ENCODE data around the gene PTCH2. TPM values are rescaled to one million over a fixed set of nuclear protein-coding genes. Genes with fewer than 3 reads are reported as not detected.

PTCH2 gene
- total and polyA plus RNA-seq, 2 of the 13 experiments (the other 11 are each of a cell fraction or from before 2014, with no cell fraction given): 0.60 to 1.5 TPM

- TF ChIP-seq ATF7-NPFF (CRISPR knock-in tag; IDR thresholded peaks at IDR 0.05; ENCODE audit: low read depth) (no peak), ZNF275 (CRISPR knock-in tag; IDR thresholded peaks at IDR 0.05; ENCODE audit: borderline replicate concordance) (0 out of 2 replicates have a peak, but pooled peaks have one; percentile 64), ZBTB7B (CRISPR knock-in tag; IDR thresholded peaks at IDR 0.05) (no peak), ZNF713 (CRISPR knock-in tag; IDR thresholded peaks at IDR 0.05) (no peak), ARID2 (CRISPR knock-in tag; IDR thresholded peaks at IDR 0.05; ENCODE audit: borderline replicate concordance) (no peak), KDM3A (CRISPR knock-in tag; IDR thresholded peaks at IDR 0.05; ENCODE audit: low read depth) (no peak), ERF (CRISPR knock-in tag; IDR thresholded peaks at IDR 0.05) (no peak), ZNF619 (CRISPR knock-in tag; IDR thresholded peaks at IDR 0.05) (0 out of 2 replicates have a peak, but pooled peaks have one; percentile 12), ZNF224 (CRISPR knock-in tag; IDR thresholded peaks at IDR 0.05) (no peak), ZNF512 (CRISPR knock-in tag; IDR thresholded peaks at IDR 0.05) (no peak), ZNF788 (CRISPR knock-in tag; IDR thresholded peaks at IDR 0.05; ENCODE audit: borderline replicate concordance) (no peak; the same call in 1 of the 2 replicates), ZNF160 (CRISPR knock-in tag; IDR thresholded peaks at IDR 0.05) (0 out of 2 replicates have a peak, but pooled peaks have one; percentile 18), KLF13 (CRISPR knock-in tag; IDR thresholded peaks at IDR 0.05) (peak; percentile 66; the same call in 1 of the 2 replicates), SOX6 (IDR thresholded peaks at IDR 0.05) (no peak), SOX6 (CRISPR knock-in tag; IDR thresholded peaks at IDR 0.05) (no peak), GATA4 (IDR thresholded peaks at IDR 0.05; ENCODE audit: borderline replicate concordance, low read depth) (no peak), REL (CRISPR knock-in tag; conservative IDR thresholded peaks at IDR 0.05) (no peak; the same call in 1 of the 2 replicates), MED1 (CRISPR knock-in tag; IDR thresholded peaks at IDR 0.05) (no peak), ZNF30 (CRISPR knock-in tag; IDR thresholded peaks at IDR 0.05) (no peak)
- TF ChIP-seq, protein P1, sequence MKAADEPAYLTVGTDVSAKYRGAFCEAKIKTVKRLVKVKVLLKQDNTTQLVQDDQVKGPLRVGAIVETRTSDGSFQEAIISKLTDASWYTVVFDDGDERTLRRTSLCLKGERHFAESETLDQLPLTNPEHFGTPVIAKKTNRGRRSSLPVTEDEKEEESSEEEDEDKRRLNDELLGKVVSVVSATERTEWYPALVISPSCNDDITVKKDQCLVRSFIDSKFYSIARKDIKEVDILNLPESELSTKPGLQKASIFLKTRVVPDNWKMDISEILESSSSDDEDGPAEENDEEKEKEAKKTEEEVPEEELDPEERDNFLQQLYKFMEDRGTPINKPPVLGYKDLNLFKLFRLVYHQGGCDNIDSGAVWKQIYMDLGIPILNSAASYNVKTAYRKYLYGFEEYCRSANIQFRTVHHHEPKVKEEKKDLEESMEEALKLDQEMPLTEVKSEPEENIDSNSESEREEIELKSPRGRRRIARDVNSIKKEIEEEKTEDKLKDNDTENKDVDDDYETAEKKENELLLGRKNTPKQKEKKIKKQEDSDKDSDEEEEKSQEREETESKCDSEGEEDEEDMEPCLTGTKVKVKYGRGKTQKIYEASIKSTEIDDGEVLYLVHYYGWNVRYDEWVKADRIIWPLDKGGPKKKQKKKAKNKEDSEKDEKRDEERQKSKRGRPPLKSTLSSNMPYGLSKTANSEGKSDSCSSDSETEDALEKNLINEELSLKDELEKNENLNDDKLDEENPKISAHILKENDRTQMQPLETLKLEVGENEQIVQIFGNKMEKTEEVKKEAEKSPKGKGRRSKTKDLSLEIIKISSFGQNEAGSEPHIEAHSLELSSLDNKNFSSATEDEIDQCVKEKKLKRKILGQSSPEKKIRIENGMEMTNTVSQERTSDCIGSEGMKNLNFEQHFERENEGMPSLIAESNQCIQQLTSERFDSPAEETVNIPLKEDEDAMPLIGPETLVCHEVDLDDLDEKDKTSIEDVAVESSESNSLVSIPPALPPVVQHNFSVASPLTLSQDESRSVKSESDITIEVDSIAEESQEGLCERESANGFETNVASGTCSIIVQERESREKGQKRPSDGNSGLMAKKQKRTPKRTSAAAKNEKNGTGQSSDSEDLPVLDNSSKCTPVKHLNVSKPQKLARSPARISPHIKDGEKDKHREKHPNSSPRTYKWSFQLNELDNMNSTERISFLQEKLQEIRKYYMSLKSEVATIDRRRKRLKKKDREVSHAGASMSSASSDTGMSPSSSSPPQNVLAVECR (CRISPR knock-in tag; IDR thresholded peaks at IDR 0.05; ENCODE audit: borderline replicate concordance): peak; percentile 57; the same call in 1 of the 2 replicates
These were observed 22.5 kb downstream of the PTCH2 start (continued) for GRCh38 chr1:44820328-44821239.

All from HepG2 (cell line).